ENCODE data around the gene MIB2. TPM values are rescaled to one million over a fixed set of nuclear protein-coding genes. Genes with fewer than 3 reads are reported as not detected.

Gene MIB2
- total RNA-seq, 1 experiment from 2014 or later: 38.7 TPM

- Histone ChIP-seq H3K4me1 (ENCODE audit: insufficient read depth, low read length, poor library complexity, severe bottlenecking) (no peaks in the 10 kb centered on the region), H3K4me3 (ENCODE audit: low read depth, low read length, poor library complexity, severe bottlenecking) (no peak overlapping the region), H3K36me3 (ENCODE audit: insufficient read depth, low read length, poor library complexity, severe bottlenecking) (peaks cover 38% of the 10 kb centered on the region), H3K9me3 (ENCODE audit: low read depth, low read length, poor library complexity, severe bottlenecking) (no peaks in the 10 kb centered on the region), H3K27ac (ENCODE audit: low read depth, low read length, poor library complexity, severe bottlenecking) (no peak overlapping the region), H3K27me3 (replicated peaks; ENCODE audit: insufficient read depth, low read depth, low read length, poor library complexity) (no peaks in the 10 kb centered on the region)
- BruUV-seq (replicated peaks): no TSS peak
- TF ChIP-seq EZH2 (IDR thresholded peaks at IDR 0.05; ENCODE audit: borderline replicate concordance, low read depth, low read length, poor library complexity, severe bottlenecking) (no peak), CTCF (conservative IDR thresholded peaks at IDR 0.05; ENCODE audit: low read depth, low read length) (no peak)
- POLR2A ChIA-PET (ENCODE audit: low non-redundant PET): no interaction called here
- CTCF ChIA-PET: no interaction called here
- intact Hi-C loops (cut with micrococcal nuclease; ENCODE audit: unreplicated experiment): no loop called here
- no peak for DNase-seq (ENCODE audit: low spot score)
Observed at GRCh38 chr1:1669468-1670440, 54.5 kb downstream of the MIB2 start.

GRCh38 chr1:1670866-1671265 lies 55.6 kb downstream of the MIB2 start:
- H3K9me3 ChIP-seq (ENCODE audit: low read depth, low read length, poor library complexity, severe bottlenecking): no peaks in the 10 kb centered on the region
- DNase-seq (ENCODE audit: low spot score): no peak
- intact Hi-C loops (cut with micrococcal nuclease; ENCODE audit: unreplicated experiment): no loop called here
- H3K4me3 ChIP-seq (ENCODE audit: low read depth, low read length, poor library complexity, severe bottlenecking): no peak overlapping the region
- peaks cover 27% of the 10 kb centered on the region for H3K36me3 ChIP-seq (ENCODE audit: insufficient read depth, low read length, poor library complexity, severe bottlenecking)
- CTCF ChIA-PET: no interaction called here
- H3K27ac ChIP-seq (ENCODE audit: low read depth, low read length, poor library complexity, severe bottlenecking): no peak overlapping the region
- BruUV-seq (replicated peaks): no TSS peak
- H3K27me3 ChIP-seq (replicated peaks; ENCODE audit: insufficient read depth, low read depth, low read length, poor library complexity): no peaks in the 10 kb centered on the region
- no peak for TF ChIP-seq EZH2 (IDR thresholded peaks at IDR 0.05; ENCODE audit: borderline replicate concordance, low read depth, low read length, poor library complexity, severe bottlenecking)
- TF ChIP-seq CTCF (conservative IDR thresholded peaks at IDR 0.05; ENCODE audit: low read depth, low read length): no peak
- no peaks in the 10 kb centered on the region for H3K4me1 ChIP-seq (ENCODE audit: insufficient read depth, low read length, poor library complexity, severe bottlenecking)
- POLR2A ChIA-PET (ENCODE audit: low non-redundant PET): no interaction called here

GRCh38 chr1:1671365-1672119 lies 56.2 kb downstream of the MIB2 start:
- ChIA-PET POLR2A (ENCODE audit: low non-redundant PET) (interaction anchor here (0.5 kb wide), 1 partner anchor 166 kb away, joined by 6 read pairs; no protein-coding TSS in a partner anchor), CTCF (no interaction called here)
- no peak for DNase-seq (ENCODE audit: low spot score)
- no peak overlapping the region for H3K4me3 ChIP-seq (ENCODE audit: low read depth, low read length, poor library complexity, severe bottlenecking)
- H3K9me3 ChIP-seq (ENCODE audit: low read depth, low read length, poor library complexity, severe bottlenecking): no peaks in the 10 kb centered on the region
- H3K27me3 ChIP-seq (replicated peaks; ENCODE audit: insufficient read depth, low read depth, low read length, poor library complexity): no peaks in the 10 kb centered on the region
- intact Hi-C loops (cut with micrococcal nuclease; ENCODE audit: unreplicated experiment): no loop called here
- H3K36me3 ChIP-seq (ENCODE audit: insufficient read depth, low read length, poor library complexity, severe bottlenecking): peaks cover 21% of the 10 kb centered on the region
- H3K27ac ChIP-seq (ENCODE audit: low read depth, low read length, poor library complexity, severe bottlenecking): no peak overlapping the region
- BruUV-seq (replicated peaks): no TSS peak
- TF ChIP-seq EZH2 (IDR thresholded peaks at IDR 0.05; ENCODE audit: borderline replicate concordance, low read depth, low read length, poor library complexity, severe bottlenecking) (no peak), CTCF (conservative IDR thresholded peaks at IDR 0.05; ENCODE audit: low read depth, low read length) (no peak)
- H3K4me1 ChIP-seq (ENCODE audit: insufficient read depth, low read length, poor library complexity, severe bottlenecking): no peaks in the 10 kb centered on the region
